ENCODE measurements around the gene EIF4A3.

DNA sequence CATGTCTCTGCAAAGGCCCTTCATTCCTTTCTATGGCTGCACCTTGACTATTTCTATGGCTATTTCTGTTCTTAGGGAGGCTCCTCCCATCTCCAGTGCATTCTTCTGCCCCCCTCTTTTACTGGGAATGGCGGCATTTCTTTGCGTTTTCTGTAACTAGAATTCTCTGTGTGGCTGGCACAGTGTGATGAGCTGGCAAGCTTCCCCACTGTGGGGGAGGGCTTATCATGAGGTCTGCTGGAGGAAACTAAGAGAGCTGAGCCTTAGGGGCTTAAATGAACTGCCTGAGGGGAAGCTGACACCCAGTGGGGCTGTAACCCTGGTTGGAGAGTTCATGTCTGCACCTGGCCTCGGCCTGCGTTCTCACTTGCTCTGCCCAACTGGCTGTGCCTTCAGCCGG, 21.4 kb upstream of the EIF4A3 start:
- TF ChIP-seq, protein P1, sequence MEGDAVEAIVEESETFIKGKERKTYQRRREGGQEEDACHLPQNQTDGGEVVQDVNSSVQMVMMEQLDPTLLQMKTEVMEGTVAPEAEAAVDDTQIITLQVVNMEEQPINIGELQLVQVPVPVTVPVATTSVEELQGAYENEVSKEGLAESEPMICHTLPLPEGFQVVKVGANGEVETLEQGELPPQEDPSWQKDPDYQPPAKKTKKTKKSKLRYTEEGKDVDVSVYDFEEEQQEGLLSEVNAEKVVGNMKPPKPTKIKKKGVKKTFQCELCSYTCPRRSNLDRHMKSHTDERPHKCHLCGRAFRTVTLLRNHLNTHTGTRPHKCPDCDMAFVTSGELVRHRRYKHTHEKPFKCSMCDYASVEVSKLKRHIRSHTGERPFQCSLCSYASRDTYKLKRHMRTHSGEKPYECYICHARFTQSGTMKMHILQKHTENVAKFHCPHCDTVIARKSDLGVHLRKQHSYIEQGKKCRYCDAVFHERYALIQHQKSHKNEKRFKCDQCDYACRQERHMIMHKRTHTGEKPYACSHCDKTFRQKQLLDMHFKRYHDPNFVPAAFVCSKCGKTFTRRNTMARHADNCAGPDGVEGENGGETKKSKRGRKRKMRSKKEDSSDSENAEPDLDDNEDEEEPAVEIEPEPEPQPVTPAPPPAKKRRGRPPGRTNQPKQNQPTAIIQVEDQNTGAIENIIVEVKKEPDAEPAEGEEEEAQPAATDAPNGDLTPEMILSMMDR (IDR thresholded peaks at IDR 0.05), result no peak
- no peak for TF ChIP-seq POLR2A (IDR thresholded peaks at IDR 0.05; ENCODE audit: low read depth)

Measured in esophagus muscularis mucosa (tissue), 3 donors.